Neural crest cell (in vitro differentiated cells): ENCODE measurements around the gene TSHZ2. TPM values are rescaled to one million over a fixed set of nuclear protein-coding genes. Genes with fewer than 3 reads are reported as not detected.
A peak's percentile ranks its signal among the peaks of the same experiment; 100 is the strongest.

Experiments
- DNase-seq: peaks from one replicate; pipeline ENCODE4 v3.0.0; 2021; ENCODE audit warnings: low read depth, mixed read lengths, low spot score
- H3K27ac Mint-ChIP-seq: one replicate; pipeline ENCODE4 v1.8.0; 2021; ENCODE audit warnings: mild to moderate bottlenecking, mixed read lengths; ENCODE audit not compliant: unreplicated experiment
- H3K27me3 Mint-ChIP-seq: 2 replicates; pipeline ENCODE4 v1.8.0; 2021; ENCODE audit warnings: low read depth, mild to moderate bottlenecking, mixed read lengths
- H3K36me3 Mint-ChIP-seq: 2 replicates; pipeline ENCODE4 v1.8.0; 2021; ENCODE audit warnings: low read depth, mild to moderate bottlenecking, mixed read lengths
- H3K4me1 Mint-ChIP-seq: 2 replicates; pipeline ENCODE4 v1.8.0; 2021; ENCODE audit warnings: mixed read lengths
- H3K4me3 Mint-ChIP-seq: one replicate; pipeline ENCODE4 v1.8.0; 2021; ENCODE audit warnings: mild to moderate bottlenecking, mixed read lengths
- H3K9me3 Mint-ChIP-seq: 2 replicates; pipeline ENCODE4 v1.8.0; 2021; ENCODE audit warnings: mixed read lengths
- CTCF ChIP-seq: fragments of 200-600 bp; sonication (generic); conservative IDR thresholded peaks from 2 replicates; pipeline ENCODE4 v1.5.0; 2021; ENCODE audit warnings: antibody characterized with exemption, mild to moderate bottlenecking
- total RNA-seq: library from RNA; stranded (reverse); gene quantifications from 2 replicates; pipeline ENCODE4 v1.2.1, GENCODE V29; 2021

Gene TSHZ2
- total RNA-seq, 1 donor from 2014 or later, result 6.4 TPM

- peaks cover 23% of the 10 kb centered on the region for H3K4me1 Mint-ChIP-seq
- no peak for DNase-seq
- H3K9me3 Mint-ChIP-seq, result no peaks in the 10 kb centered on the region
- no peak overlapping the region for H3K4me3 Mint-ChIP-seq
- no peaks in the 10 kb centered on the region for H3K36me3 Mint-ChIP-seq
- H3K27me3 Mint-ChIP-seq, result no peaks in the 10 kb centered on the region
- no peak overlapping the region for H3K27ac Mint-ChIP-seq
- TF ChIP-seq CTCF, result no peak
Measured at GRCh38 chr20:53032046-53032445, 59.9 kb downstream of the TSHZ2 start.

- H3K36me3 Mint-ChIP-seq, result no peaks in the 10 kb centered on the region
- H3K4me1 Mint-ChIP-seq, result peaks cover 24% of the 10 kb centered on the region
- H3K27ac Mint-ChIP-seq, result no peak overlapping the region
- DNase-seq, result no peak
- no peak overlapping the region for H3K4me3 Mint-ChIP-seq
- TF ChIP-seq CTCF, result no peak
- no peaks in the 10 kb centered on the region for H3K27me3 Mint-ChIP-seq
- H3K9me3 Mint-ChIP-seq, result no peaks in the 10 kb centered on the region
Measured at GRCh38 chr20:53032478-53032932, 60.3 kb downstream of the TSHZ2 start.

GRCh38 chr20:53033176-53033575, 61.0 kb downstream of the TSHZ2 start:
- H3K27ac Mint-ChIP-seq, result no peak overlapping the region
- DNase-seq, result no peak
- H3K9me3 Mint-ChIP-seq, result no peaks in the 10 kb centered on the region
- H3K4me3 Mint-ChIP-seq, result no peak overlapping the region
- no peaks in the 10 kb centered on the region for H3K27me3 Mint-ChIP-seq
- TF ChIP-seq CTCF, result no peak
- H3K4me1 Mint-ChIP-seq, result peaks cover 30% of the 10 kb centered on the region
- H3K36me3 Mint-ChIP-seq, result no peaks in the 10 kb centered on the region

GRCh38 chr20:53034899-53035298, 62.7 kb downstream of the TSHZ2 start:
- peak overlapping the region; percentile 21 for H3K27ac Mint-ChIP-seq
- no peak for TF ChIP-seq CTCF
- H3K4me1 Mint-ChIP-seq, result peaks cover 39% of the 10 kb centered on the region
- H3K36me3 Mint-ChIP-seq, result no peaks in the 10 kb centered on the region
- H3K4me3 Mint-ChIP-seq, result no peak overlapping the region
- H3K27me3 Mint-ChIP-seq, result no peaks in the 10 kb centered on the region
- H3K9me3 Mint-ChIP-seq, result no peaks in the 10 kb centered on the region
- no peak for DNase-seq

GRCh38 chr20:53036992-53037391, 64.8 kb downstream of the TSHZ2 start:
- H3K27me3 Mint-ChIP-seq, result no peaks in the 10 kb centered on the region
- H3K4me1 Mint-ChIP-seq, result peaks cover 39% of the 10 kb centered on the region
- no peak for TF ChIP-seq CTCF
- no peaks in the 10 kb centered on the region for H3K9me3 Mint-ChIP-seq
- no peak overlapping the region for H3K4me3 Mint-ChIP-seq
- H3K36me3 Mint-ChIP-seq, result no peaks in the 10 kb centered on the region
- DNase-seq, result peak; percentile 7
- no peak overlapping the region for H3K27ac Mint-ChIP-seq

GRCh38 chr20:53037621-53038020, 65.5 kb downstream of the TSHZ2 start:
- TF ChIP-seq CTCF, result no peak
- H3K4me3 Mint-ChIP-seq, result peak overlapping the region; percentile 10
- no peaks in the 10 kb centered on the region for H3K9me3 Mint-ChIP-seq
- H3K27me3 Mint-ChIP-seq, result no peaks in the 10 kb centered on the region
- peaks cover 39% of the 10 kb centered on the region for H3K4me1 Mint-ChIP-seq
- H3K36me3 Mint-ChIP-seq, result no peaks in the 10 kb centered on the region
- no peak overlapping the region for H3K27ac Mint-ChIP-seq
- DNase-seq, result no peak
